ENCODE measurements around the gene PRR5L.

- TF ChIP-seq CTCF (IDR thresholded peaks at IDR 0.05) (no peak), ZFX (IDR thresholded peaks at IDR 0.05; ENCODE audit: borderline replicate concordance) (no peak)
Measured at GRCh38 chr11:36412781-36413383, 116.8 kb downstream of the PRR5L start.

Data from 22Rv1 (cell line).